ENCODE data around the gene ARNT2. TPM values are rescaled to one million over a fixed set of nuclear protein-coding genes. Genes with fewer than 3 reads are reported as not detected.

Gene ARNT2
- total and polyA plus RNA-seq, 2 experiments from 2014 or later: 4.6 to 11.6 TPM

DNA sequence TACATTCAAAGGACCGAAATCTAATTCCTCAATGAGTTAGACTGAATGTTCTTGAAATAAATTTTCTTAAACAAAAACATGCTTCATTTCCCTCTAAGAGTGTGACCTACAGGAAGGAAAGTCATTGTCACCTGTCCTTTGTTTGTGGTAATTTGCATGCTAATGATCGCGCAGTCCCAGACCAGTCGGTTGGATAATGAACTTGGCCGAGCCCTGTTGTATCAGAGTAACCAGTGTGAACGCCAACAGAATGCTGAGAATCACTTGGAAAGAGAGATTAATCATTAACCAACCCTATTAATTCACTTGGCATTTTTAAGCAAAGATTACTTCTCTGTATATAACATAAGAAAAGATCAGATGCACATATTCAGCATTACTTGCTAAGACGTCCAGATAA lies 8.1 kb upstream of the ARNT2 start:
- Mint-ChIP-seq H3K27ac (no peak overlapping the region; the same call in 1 of the 2 replicates), H3K9me3 (no peaks in the 10 kb centered on the region), H3K27me3 (ENCODE audit: insufficient read depth, low read depth, poor library complexity) (peaks cover 4% of the 10 kb centered on the region), H3K4me3 (no peak overlapping the region), H3K4me1 (peaks cover 32% of the 10 kb centered on the region), H3K36me3 (ENCODE audit: low read depth) (no peaks in the 10 kb centered on the region)
- ATAC-seq: peak; percentile 76
- DNase-seq (ENCODE audit: low spot score): peak; percentile 57
- H3K36me3 ChIP-seq (ENCODE audit: insufficient read depth): no peaks in the 10 kb centered on the region
- H4K20me1 ChIP-seq (replicated peaks; ENCODE audit: insufficient read depth): no peaks in the 10 kb centered on the region
- no peaks in the 10 kb centered on the region for H3K79me2 ChIP-seq (replicated peaks; ENCODE audit: insufficient read depth)
- peaks cover 22% of the 10 kb centered on the region for H3K4me1 ChIP-seq (ENCODE audit: insufficient read depth)
- no peaks in the 10 kb centered on the region for H3F3A ChIP-seq (replicated peaks; ENCODE audit: low read depth)
- H3K4me2 ChIP-seq: peak overlapping the region; percentile 21; the same call in 1 of the 2 replicates
- TF ChIP-seq NANOG (IDR thresholded peaks at IDR 0.05; ENCODE audit: borderline replicate concordance) (no peak), CREB1 (CRISPR knock-in tag; IDR thresholded peaks at IDR 0.05; ENCODE audit: low read depth) (no peak), ZNF331 (CRISPR knock-in tag; IDR thresholded peaks at IDR 0.05; ENCODE audit: low read depth) (no peak), STAT1 (IDR thresholded peaks at IDR 0.05; ENCODE audit: unreplicated experiment) (no peak), EZH2phosphoT487 (IDR thresholded peaks at IDR 0.05; ENCODE audit: unreplicated experiment) (no peak), ZNF114 (CRISPR knock-in tag; IDR thresholded peaks at IDR 0.05) (no peak), EZH2 (IDR thresholded peaks at IDR 0.05; ENCODE audit: low read depth, unreplicated experiment) (no peak), JUNB (IDR thresholded peaks at IDR 0.05; ENCODE audit: unreplicated experiment) (no peak), POLR2AphosphoS5 (IDR thresholded peaks at IDR 0.05; ENCODE audit: low read depth) (no peak), CTCF (conservative IDR thresholded peaks at IDR 0.05; ENCODE audit: low read depth in 2 of 2) (no peak)
- TF ChIP-seq, protein P1, sequence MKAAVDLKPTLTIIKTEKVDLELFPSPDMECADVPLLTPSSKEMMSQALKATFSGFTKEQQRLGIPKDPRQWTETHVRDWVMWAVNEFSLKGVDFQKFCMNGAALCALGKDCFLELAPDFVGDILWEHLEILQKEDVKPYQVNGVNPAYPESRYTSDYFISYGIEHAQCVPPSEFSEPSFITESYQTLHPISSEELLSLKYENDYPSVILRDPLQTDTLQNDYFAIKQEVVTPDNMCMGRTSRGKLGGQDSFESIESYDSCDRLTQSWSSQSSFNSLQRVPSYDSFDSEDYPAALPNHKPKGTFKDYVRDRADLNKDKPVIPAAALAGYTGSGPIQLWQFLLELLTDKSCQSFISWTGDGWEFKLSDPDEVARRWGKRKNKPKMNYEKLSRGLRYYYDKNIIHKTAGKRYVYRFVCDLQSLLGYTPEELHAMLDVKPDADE (IDR thresholded peaks at IDR 0.05): no peak
- TF ChIP-seq, protein P2, sequence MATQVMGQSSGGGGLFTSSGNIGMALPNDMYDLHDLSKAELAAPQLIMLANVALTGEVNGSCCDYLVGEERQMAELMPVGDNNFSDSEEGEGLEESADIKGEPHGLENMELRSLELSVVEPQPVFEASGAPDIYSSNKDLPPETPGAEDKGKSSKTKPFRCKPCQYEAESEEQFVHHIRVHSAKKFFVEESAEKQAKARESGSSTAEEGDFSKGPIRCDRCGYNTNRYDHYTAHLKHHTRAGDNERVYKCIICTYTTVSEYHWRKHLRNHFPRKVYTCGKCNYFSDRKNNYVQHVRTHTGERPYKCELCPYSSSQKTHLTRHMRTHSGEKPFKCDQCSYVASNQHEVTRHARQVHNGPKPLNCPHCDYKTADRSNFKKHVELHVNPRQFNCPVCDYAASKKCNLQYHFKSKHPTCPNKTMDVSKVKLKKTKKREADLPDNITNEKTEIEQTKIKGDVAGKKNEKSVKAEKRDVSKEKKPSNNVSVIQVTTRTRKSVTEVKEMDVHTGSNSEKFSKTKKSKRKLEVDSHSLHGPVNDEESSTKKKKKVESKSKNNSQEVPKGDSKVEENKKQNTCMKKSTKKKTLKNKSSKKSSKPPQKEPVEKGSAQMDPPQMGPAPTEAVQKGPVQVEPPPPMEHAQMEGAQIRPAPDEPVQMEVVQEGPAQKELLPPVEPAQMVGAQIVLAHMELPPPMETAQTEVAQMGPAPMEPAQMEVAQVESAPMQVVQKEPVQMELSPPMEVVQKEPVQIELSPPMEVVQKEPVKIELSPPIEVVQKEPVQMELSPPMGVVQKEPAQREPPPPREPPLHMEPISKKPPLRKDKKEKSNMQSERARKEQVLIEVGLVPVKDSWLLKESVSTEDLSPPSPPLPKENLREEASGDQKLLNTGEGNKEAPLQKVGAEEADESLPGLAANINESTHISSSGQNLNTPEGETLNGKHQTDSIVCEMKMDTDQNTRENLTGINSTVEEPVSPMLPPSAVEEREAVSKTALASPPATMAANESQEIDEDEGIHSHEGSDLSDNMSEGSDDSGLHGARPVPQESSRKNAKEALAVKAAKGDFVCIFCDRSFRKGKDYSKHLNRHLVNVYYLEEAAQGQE (IDR thresholded peaks at IDR 0.05; ENCODE audit: unreplicated experiment): no peak
- TF ChIP-seq, protein P3, sequence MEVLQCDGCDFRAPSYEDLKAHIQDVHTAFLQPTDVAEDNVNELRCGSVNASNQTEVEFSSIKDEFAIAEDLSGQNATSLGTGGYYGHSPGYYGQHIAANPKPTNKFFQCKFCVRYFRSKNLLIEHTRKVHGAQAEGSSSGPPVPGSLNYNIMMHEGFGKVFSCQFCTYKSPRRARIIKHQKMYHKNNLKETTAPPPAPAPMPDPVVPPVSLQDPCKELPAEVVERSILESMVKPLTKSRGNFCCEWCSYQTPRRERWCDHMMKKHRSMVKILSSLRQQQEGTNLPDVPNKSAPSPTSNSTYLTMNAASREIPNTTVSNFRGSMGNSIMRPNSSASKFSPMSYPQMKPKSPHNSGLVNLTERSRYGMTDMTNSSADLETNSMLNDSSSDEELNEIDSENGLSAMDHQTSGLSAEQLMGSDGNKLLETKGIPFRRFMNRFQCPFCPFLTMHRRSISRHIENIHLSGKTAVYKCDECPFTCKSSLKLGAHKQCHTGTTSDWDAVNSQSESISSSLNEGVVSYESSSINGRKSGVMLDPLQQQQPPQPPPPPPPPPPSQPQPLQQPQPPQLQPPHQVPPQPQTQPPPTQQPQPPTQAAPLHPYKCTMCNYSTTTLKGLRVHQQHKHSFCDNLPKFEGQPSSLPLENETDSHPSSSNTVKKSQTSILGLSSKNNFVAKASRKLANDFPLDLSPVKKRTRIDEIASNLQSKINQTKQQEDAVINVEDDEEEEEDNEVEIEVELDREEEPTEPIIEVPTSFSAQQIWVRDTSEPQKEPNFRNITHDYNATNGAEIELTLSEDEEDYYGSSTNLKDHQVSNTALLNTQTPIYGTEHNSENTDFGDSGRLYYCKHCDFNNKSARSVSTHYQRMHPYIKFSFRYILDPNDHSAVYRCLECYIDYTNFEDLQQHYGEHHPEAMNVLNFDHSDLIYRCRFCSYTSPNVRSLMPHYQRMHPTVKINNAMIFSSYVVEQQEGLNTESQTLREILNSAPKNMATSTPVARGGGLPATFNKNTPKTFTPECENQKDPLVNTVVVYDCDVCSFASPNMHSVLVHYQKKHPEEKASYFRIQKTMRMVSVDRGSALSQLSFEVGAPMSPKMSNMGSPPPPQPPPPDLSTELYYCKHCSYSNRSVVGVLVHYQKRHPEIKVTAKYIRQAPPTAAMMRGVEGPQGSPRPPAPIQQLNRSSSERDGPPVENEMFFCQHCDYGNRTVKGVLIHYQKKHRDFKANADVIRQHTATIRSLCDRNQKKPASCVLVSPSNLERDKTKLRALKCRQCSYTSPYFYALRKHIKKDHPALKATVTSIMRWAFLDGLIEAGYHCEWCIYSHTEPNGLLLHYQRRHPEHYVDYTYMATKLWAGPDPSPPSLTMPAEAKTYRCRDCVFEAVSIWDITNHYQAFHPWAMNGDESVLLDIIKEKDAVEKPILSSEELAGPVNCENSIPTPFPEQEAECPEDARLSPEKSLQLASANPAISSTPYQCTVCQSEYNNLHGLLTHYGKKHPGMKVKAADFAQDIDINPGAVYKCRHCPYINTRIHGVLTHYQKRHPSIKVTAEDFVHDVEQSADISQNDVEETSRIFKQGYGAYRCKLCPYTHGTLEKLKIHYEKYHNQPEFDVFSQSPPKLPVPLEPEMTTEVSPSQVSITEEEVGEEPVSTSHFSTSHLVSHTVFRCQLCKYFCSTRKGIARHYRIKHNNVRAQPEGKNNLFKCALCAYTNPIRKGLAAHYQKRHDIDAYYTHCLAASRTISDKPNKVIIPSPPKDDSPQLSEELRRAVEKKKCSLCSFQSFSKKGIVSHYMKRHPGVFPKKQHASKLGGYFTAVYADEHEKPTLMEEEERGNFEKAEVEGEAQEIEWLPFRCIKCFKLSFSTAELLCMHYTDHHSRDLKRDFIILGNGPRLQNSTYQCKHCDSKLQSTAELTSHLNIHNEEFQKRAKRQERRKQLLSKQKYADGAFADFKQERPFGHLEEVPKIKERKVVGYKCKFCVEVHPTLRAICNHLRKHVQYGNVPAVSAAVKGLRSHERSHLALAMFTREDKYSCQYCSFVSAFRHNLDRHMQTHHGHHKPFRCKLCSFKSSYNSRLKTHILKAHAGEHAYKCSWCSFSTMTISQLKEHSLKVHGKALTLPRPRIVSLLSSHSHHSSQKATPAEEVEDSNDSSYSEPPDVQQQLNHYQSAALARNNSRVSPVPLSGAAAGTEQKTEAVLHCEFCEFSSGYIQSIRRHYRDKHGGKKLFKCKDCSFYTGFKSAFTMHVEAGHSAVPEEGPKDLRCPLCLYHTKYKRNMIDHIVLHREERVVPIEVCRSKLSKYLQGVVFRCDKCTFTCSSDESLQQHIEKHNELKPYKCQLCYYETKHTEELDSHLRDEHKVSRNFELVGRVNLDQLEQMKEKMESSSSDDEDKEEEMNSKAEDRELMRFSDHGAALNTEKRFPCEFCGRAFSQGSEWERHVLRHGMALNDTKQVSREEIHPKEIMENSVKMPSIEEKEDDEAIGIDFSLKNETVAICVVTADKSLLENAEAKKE (CRISPR knock-in tag; IDR thresholded peaks at IDR 0.05): no peak
- no peak overlapping the region for H2AFZ ChIP-seq
- H3K27me3 ChIP-seq (ENCODE audit: insufficient read depth): no peaks in the 10 kb centered on the region
- H3K4me3 ChIP-seq: no peak overlapping the region
- no peak overlapping the region for H3K27ac ChIP-seq (ENCODE audit: low read depth)
- H3K9me2 ChIP-seq (ENCODE audit: insufficient read depth): no peaks in the 10 kb centered on the region; the same call in 1 of the 2 replicates
